ENCODE results near the gene TRAF3IP3. TPM values are rescaled to one million over a fixed set of nuclear protein-coding genes. Genes with fewer than 3 reads are reported as not detected.

TRAF3IP3 gene
- total RNA-seq, 3 donors from 2014 or later: 4.7 to 7.7 (median 6.4) TPM

DNA sequence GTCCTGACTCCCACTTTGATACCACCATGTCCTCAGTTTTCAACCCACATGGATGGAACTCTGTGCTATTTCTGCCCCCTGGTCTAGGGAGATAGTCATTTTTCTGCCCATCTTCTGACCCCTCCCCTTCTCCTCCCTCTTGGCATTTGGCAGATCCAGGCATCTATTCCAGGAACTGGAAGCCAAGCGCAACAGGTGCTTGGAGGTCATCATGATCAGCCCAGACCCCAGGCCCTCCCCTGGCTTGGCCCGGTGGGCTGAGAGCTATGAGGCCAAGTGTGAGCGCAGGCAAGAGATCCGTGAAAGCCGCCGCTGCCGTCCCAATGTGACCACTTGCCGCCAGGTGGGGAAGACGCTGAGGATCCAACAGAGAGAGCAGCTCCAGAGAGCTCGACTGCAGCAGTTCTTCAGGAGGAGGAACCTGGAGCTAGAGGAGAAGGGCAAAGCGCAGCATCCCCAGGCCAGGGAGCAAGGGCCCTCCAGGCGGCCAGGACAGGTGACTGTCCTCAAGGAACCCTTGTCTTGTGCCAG, 4.0 kb downstream of the TRAF3IP3 start:
- H3K9me3 ChIP-seq: no peaks in the 10 kb centered on the region
- no peak for DNase-seq
- intact Hi-C loops (cut with DNase I, micrococcal nuclease): no loop called here

DNA sequence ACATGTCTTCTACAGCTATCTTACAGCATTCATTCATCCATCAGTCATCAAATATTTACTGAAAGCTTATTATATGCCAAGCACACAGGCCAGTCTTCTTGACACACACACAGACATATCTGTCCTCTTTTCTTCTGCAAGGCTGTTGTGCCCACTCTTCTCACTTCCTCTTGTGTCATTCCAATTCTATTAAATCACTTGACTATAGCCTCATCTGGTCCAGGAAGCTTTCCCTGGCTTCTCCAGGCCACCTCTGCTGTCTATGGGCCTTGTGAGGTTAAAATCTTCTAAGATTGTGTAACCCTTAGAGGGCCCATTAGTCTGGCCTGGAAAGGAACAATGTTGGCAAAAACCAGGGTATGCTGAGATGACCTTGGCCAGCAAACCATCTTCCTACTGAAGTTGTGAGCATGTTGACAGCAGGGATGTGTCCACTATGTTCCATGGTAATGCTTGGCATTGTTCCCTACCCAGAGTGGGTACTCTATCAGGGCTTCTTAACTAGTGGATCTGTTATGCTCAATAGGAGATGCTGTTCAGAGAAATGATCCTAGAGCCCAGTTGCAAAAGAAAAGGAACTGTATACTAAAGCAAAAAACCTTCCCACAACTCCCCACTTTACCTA, 5.3 kb downstream of the TRAF3IP3 start:
- Histone ChIP-seq H3K9me3 (no peaks in the 10 kb centered on the region), H3K4me1 (ENCODE audit: low read depth) (no peaks in the 10 kb centered on the region), H3K36me3 (ENCODE audit: low read depth) (no peaks in the 10 kb centered on the region), H3K4me3 (no peak overlapping the region)
- ATAC-seq: no peak
- intact Hi-C loops (cut with DNase I, micrococcal nuclease): no loop called here
- DNase-seq: no peak
- TF ChIP-seq, protein P1, sequence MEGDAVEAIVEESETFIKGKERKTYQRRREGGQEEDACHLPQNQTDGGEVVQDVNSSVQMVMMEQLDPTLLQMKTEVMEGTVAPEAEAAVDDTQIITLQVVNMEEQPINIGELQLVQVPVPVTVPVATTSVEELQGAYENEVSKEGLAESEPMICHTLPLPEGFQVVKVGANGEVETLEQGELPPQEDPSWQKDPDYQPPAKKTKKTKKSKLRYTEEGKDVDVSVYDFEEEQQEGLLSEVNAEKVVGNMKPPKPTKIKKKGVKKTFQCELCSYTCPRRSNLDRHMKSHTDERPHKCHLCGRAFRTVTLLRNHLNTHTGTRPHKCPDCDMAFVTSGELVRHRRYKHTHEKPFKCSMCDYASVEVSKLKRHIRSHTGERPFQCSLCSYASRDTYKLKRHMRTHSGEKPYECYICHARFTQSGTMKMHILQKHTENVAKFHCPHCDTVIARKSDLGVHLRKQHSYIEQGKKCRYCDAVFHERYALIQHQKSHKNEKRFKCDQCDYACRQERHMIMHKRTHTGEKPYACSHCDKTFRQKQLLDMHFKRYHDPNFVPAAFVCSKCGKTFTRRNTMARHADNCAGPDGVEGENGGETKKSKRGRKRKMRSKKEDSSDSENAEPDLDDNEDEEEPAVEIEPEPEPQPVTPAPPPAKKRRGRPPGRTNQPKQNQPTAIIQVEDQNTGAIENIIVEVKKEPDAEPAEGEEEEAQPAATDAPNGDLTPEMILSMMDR (IDR thresholded peaks at IDR 0.05): no peak

More for the DNA sequence above, 4.0 kb downstream of the TRAF3IP3 start:
- TF ChIP-seq, protein P1 (IDR thresholded peaks at IDR 0.05): no peak
- Histone ChIP-seq H3K4me3 (no peak overlapping the region), H3K4me1 (ENCODE audit: low read depth) (no peaks in the 10 kb centered on the region), H3K36me3 (ENCODE audit: low read depth) (no peaks in the 10 kb centered on the region)
- ATAC-seq: no peak

DNA sequence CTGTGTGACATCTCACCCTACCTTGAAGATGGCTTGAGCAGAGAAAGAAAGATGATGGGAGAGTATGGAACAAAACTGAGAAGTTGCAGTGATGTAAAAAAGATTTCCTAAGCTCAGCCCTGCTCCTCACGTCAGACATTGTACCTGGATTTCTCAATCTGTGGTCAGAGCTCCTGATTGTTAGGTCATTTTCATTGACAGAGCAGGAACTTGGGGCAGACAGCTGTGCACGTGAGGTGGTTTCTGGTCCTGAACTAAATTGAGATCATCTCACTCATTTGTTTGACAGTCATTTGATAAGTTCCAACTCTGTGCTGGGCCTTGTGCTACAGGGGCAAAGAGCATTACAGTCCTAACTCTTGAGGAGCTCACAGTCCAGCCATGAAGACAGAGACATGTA, 10.2 kb downstream of the TRAF3IP3 start:
- intact Hi-C loops (cut with DNase I, micrococcal nuclease): no loop called here
- H3K9me3 ChIP-seq: no peaks in the 10 kb centered on the region
- H3K4me1 ChIP-seq (ENCODE audit: low read depth): no peaks in the 10 kb centered on the region
- no peak for ATAC-seq
- no peaks in the 10 kb centered on the region for H3K36me3 ChIP-seq (ENCODE audit: low read depth)
- DNase-seq: no peak
- no peak overlapping the region for H3K4me3 ChIP-seq
- TF ChIP-seq, protein P1 (IDR thresholded peaks at IDR 0.05): no peak

DNA sequence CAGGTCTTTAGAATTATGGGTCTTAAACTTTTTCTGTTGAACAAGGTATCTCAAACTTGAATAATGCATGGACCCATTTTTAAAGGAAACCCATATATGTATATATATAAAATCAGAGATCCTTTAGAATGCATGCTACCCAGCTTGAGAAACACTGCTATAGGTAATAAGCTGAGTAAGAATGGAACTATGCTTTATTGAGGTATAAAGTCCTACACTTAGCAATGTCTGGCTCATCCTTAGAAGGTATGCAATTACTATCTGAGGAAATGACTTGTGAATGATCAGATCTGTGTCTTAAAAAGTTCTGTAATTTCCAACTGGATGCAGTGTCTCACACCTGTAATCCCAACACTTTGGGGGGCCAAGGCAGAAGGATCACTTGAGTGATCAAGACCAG, 11.2 kb downstream of the TRAF3IP3 start:
- DNase-seq: no peak
- intact Hi-C loops (cut with DNase I, micrococcal nuclease): no loop called here
- Histone ChIP-seq H3K36me3 (ENCODE audit: low read depth) (no peaks in the 10 kb centered on the region), H3K4me3 (no peak overlapping the region), H3K4me1 (ENCODE audit: low read depth) (no peaks in the 10 kb centered on the region), H3K9me3 (no peaks in the 10 kb centered on the region)
- TF ChIP-seq, protein P1 (IDR thresholded peaks at IDR 0.05): no peak
- no peak for ATAC-seq

DNA sequence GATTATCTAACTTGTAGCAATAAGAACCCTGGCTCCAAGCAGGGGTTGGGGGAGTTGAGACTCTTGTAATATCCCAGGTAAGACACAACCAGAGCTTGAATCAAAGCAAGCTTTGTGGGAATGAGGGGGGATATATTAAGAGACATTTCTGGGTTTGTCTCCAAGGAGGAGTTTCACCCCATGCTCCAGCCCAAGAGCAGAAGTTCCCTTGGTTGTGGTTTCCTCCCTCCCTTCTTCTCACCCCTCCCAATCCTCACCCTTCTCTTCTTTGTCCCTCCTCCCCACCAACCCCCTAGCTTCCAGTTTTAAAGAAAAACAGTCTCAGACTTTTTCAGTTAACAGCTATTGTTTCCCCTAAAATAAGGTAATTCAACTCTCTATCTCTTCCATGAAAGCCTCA, 11.9 kb downstream of the TRAF3IP3 start:
- DNase-seq (no peak), ATAC-seq (no peak)
- intact Hi-C loops (cut with DNase I, micrococcal nuclease): no loop called here
- Histone ChIP-seq H3K4me1 (ENCODE audit: low read depth) (no peaks in the 10 kb centered on the region), H3K4me3 (no peak overlapping the region), H3K36me3 (ENCODE audit: low read depth) (no peaks in the 10 kb centered on the region), H3K9me3 (no peaks in the 10 kb centered on the region)
- TF ChIP-seq, protein P1 (IDR thresholded peaks at IDR 0.05): no peak

Data from mucosa of descending colon (tissue), 3 donors.